ENCODE data around the gene SMIM33. TPM values are rescaled to one million over a fixed set of nuclear protein-coding genes. Genes with fewer than 3 reads are reported as not detected.
"Not testable (repeated sequence)": the region's sequence is repeated elsewhere in the genome, so short reads cannot be mapped to it uniquely, and the experiment has no call there.

Gene SMIM33
- total RNA-seq, 2 donors from 2014 or later: 3.4 to 5.9 TPM

GRCh38 chr5:139494832-139495231 lies 24.0 kb downstream of the SMIM33 start:
- no peak for DNase-seq
- no peak overlapping the region for H3K4me3 ChIP-seq
- no peaks in the 10 kb centered on the region for H3K27me3 ChIP-seq
- intact Hi-C loops (cut with DNase I): no loop called here
- no peak for TF ChIP-seq CTCF (IDR thresholded peaks at IDR 0.05)
- H3K9ac ChIP-seq (ENCODE audit: low read depth in 2 of 2, low read length in 2 of 2): no peak overlapping the region
- no peaks in the 10 kb centered on the region for H3K9me3 ChIP-seq
- no peak overlapping the region for H3K27ac ChIP-seq
- H3K36me3 ChIP-seq: no peaks in the 10 kb centered on the region
- no peaks in the 10 kb centered on the region for H3K4me1 ChIP-seq

DNA sequence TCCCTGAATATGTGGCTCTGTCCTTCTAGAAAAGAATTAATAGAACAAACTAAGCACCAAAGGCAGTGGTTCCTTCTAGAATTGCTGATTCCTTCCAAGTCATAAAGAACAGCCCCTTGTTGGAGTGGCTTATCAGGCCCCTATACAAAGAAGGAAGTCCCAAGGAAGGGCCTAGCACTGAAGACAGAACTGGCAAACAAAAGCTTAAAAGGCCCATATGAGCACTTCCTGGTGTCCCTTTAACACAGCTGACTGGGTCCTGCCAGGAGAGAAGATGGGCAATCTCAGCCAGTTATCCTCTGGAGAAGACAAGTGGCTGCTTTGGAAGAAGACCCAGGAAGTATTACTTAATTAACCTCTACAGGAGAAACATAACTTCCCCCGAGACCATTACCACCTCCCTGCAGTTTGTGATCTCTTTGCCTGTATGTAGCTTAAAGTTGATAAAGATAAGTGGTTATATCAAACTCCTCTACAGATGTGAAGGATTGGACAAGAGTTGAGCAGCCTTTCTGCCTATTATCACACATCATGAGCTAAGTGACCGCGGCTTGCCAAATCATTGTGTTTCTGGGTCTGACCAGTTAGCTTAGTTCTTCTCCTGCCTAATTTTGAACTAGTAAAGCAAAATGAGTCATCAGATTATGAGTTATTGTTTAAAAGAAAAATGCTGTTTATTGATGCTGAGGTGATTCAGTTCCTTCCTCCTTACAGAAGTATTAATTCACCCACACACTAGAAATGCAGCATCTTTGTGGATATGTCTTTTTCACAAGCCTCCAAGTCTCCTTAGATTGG lies 25.0 kb downstream of the SMIM33 start:
- DNase-seq: no peak
- H3K27ac ChIP-seq: no peak overlapping the region
- H3K4me1 ChIP-seq: no peaks in the 10 kb centered on the region
- no peak for TF ChIP-seq CTCF (IDR thresholded peaks at IDR 0.05)
- no peaks in the 10 kb centered on the region for H3K9me3 ChIP-seq
- H3K36me3 ChIP-seq: no peaks in the 10 kb centered on the region
- no peak overlapping the region for H3K9ac ChIP-seq (ENCODE audit: low read depth in 2 of 2, low read length in 2 of 2)
- no peak overlapping the region for H3K4me3 ChIP-seq
- intact Hi-C loops (cut with DNase I): no loop called here
- no peaks in the 10 kb centered on the region for H3K27me3 ChIP-seq

GRCh38 chr5:139501381-139501780 lies 30.6 kb downstream of the SMIM33 start:
- no peak overlapping the region for H3K4me3 ChIP-seq
- intact Hi-C loops (cut with DNase I): no loop called here
- no peak for DNase-seq
- H3K27me3 ChIP-seq: no peaks in the 10 kb centered on the region
- H3K27ac ChIP-seq: no peak overlapping the region
- no peaks in the 10 kb centered on the region for H3K4me1 ChIP-seq
- H3K9me3 ChIP-seq: no peaks in the 10 kb centered on the region
- H3K9ac ChIP-seq (ENCODE audit: low read depth in 2 of 2, low read length in 2 of 2): no peak overlapping the region
- no peak for TF ChIP-seq CTCF (IDR thresholded peaks at IDR 0.05)
- no peaks in the 10 kb centered on the region for H3K36me3 ChIP-seq

DNA sequence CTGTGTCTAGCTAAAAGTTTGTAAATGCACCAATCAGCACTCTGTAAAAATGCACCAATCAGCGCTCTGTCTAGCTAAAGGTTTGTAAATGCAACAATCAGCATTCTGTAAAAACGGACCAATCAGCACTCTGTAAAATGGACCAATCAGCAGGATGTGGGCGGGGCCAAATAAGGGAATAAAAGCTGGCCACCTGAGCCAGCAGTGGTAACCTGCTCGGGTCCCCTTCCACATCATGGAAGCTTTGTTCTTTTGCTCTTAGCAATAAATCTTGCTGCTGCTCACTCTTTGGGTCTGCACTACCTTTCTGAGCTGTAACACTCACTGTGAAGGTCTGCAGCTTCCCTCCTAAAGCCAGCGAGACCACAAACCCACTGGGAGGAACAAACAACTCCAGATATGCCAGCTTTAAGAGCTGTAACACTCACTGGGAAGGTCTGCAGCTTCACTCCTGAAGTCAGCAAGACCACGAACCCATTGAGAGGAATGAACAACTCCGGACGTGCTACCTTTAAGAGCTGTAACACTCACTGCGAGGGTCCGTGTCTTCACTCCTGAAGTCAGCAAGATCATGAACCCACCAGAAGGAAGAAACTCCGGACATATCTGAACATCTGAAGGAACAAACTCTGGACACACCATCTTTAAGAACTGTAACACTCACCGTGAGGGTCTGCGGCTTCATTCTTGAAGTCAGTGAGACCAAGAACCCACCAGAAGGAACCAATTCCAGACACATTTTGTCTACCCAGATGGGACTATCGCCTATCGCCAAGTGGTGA lies 32.4 kb downstream of the SMIM33 start:
- H3K4me3 ChIP-seq; H3K9ac ChIP-seq (ENCODE audit: low read depth in 2 of 2, low read length in 2 of 2); H3K4me1 ChIP-seq; intact Hi-C loops (cut with DNase I); H3K9me3 ChIP-seq; H3K27me3 ChIP-seq; H3K36me3 ChIP-seq; DNase-seq; H3K27ac ChIP-seq: not testable (repeated sequence)

DNA sequence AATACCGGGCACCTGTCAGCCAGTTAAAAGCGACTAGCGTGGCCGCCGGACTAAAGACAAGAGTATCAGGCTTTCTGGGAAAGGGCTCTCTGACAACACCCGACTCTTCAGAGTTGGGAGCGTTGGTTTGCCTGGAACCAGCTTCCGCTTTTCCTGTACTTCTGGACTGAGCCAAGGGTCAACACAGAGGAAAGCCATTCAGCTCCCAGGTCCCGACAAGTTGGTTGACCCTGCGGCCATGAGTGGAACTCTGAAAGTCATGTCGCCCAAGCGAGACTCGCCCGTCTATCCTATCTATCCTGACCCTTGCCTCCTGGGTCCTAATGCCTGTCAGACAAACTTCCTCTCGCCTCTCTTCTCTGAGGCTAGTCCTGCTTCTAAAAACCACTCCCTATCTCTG lies 33.1 kb downstream of the SMIM33 start:
- H3K4me3 ChIP-seq; H3K9me3 ChIP-seq; H3K9ac ChIP-seq (ENCODE audit: low read depth in 2 of 2, low read length in 2 of 2); DNase-seq; H3K36me3 ChIP-seq; H3K4me1 ChIP-seq; intact Hi-C loops (cut with DNase I); H3K27me3 ChIP-seq; H3K27ac ChIP-seq: not testable (repeated sequence)

DNA sequence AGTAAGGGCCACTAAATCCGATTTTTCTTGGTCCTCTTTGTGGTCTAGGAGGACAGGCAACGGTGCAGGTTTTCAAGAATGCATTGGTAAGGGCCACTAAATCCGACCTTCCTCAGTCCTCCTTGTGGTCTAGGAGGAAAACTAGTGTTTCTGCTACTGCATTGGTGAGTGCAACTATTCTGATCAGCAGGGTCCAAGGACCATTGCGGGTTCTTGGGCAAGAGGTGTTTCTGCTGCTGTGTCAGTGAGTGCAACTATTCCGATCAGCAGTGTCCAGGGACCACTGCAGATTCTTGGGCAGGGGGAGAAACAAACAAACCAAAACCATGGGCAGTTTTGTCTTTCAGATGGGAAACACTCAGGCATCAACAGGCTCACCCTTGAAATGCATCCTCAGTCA lies 33.9 kb downstream of the SMIM33 start:
- H3K4me3 ChIP-seq; H3K4me1 ChIP-seq; H3K36me3 ChIP-seq; DNase-seq; H3K27me3 ChIP-seq; H3K27ac ChIP-seq; H3K9me3 ChIP-seq; intact Hi-C loops (cut with DNase I); H3K9ac ChIP-seq (ENCODE audit: low read depth in 2 of 2, low read length in 2 of 2): not testable (repeated sequence)

All from colonic mucosa (tissue), 4 donors.